ENCODE measurements around the gene CACNA1S.

Gene CACNA1S

DNA sequence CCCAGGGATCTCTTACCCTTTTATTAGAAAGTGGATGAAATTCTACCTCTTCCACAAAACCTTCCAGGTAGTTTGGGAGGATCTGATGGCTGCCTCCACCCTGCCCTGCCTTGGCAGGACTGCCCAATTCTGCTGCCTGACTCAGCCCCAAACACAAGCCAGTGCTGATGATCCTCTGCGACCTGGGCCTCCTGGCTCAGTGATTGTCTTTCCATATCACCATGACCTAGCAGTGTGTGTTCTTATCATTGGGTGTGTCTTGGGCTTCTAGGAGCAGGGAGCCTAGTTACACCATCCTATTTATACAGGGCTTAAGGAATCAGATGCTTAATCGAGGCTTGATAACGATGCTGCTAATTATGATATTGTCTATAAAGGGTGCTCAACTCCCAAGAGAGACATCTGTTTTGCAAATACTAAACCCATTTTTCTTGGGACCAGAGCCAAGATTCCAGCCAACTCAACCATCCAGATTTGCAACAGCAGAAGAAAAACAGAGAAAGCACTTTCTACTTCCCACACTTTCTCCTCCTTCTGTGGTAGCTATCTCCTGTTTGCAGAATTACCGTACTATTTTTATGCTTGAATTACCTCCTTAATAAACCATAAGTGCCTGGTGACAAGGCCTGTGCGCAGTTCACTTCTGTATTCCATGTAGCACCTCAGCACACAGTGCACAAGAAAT, 52.2 kb downstream of the CACNA1S start:
- no peak for DNase-seq

DNA sequence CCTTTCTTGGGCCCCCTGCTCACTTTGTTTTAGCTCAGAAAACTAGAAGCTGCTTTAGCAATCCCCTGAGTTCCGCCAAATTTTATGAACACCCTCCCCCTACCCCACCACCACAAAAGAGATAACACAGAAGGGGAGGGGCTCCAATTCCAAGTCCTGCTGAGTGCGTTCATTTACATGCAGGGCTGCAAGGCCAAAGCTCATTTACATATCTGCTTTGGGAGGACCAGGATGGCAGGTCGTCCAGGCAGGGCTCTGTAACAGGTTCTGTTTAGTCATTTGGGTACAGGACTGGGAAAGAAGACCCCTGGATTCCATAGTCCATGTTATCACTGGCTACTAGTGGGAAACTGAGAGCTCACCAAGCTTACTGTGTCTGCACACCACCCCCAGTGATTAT, 52.8 kb downstream of the CACNA1S start:
- DNase-seq = no peak

DNA sequence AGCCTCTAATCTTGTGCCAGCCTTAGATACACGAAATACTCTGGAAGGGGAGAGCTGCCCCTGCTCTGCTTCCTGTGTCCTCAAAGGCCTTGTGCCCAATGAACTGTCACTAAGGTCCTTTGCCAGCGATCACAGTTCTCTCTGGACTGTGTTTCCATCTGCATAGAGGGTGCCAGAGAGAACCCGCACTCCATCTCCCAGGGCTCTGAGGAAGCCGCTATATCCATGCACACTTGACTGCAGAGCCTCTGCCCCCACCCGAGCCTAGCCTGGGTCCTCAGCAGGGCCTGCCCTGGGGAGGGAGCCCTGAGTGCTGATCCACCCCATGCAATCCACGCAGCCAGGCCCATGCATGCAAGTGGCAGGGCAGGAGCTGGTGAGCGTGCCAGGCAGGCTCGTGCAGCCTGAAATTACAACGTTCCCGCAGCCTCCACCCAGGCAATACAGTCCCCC, 58.1 kb downstream of the CACNA1S start:
- DNase-seq = no peak

DNA sequence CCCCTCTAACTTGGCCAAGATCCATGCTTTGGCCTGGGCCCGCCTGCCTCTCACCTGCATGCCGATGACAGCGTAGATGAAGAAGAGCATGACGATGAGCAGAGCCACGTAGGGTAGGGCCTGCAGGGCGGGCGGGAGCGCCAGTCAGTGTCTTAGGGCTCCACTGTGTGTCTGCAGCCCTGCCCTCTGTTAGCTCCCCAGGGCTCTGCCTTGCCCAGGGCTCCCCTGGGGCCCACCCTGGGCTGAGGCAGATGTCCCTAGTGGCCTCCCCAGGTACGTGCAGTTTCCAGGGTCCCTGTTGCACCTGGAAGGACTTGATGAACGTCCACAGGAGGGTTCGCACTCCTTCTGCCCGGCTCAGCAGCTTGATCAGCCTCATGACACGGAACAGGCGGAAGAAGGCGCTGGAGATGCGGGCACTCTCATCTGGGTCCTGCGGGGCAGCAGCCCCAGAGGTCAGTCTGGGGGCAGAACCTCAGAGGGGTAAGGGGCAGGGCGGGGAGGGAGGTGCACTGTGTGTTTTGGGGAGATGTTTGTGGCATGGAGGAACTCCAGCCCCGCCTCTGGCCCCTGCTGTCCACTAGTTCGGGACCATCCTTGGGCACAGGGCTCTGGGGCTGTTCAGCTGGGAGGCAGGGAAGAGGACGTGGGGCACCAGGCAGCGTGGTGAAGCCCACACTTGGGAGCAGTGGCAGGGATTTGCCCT, 58.9 kb downstream of the CACNA1S start:
- DNase-seq = no peak

DNA sequence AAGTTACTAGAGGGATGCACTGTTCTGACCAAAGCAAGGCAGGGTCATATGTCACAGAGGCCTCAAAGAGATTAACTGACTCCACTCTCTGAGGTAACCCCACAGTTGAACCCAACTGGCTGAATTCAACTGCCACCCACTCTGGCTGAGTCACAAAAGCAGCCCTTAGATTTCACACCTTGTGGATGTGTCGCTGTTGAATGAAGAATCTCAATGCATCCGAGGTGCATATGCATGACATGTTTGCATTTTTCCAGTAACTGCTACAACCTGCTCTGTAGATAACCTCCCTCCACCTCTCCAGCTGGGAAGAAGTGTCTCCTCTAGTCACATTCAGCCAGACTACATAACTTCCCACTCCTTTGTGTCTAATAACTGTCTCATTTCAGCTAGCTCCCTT, 60.8 kb downstream of the CACNA1S start:
- no peak for DNase-seq

DNA sequence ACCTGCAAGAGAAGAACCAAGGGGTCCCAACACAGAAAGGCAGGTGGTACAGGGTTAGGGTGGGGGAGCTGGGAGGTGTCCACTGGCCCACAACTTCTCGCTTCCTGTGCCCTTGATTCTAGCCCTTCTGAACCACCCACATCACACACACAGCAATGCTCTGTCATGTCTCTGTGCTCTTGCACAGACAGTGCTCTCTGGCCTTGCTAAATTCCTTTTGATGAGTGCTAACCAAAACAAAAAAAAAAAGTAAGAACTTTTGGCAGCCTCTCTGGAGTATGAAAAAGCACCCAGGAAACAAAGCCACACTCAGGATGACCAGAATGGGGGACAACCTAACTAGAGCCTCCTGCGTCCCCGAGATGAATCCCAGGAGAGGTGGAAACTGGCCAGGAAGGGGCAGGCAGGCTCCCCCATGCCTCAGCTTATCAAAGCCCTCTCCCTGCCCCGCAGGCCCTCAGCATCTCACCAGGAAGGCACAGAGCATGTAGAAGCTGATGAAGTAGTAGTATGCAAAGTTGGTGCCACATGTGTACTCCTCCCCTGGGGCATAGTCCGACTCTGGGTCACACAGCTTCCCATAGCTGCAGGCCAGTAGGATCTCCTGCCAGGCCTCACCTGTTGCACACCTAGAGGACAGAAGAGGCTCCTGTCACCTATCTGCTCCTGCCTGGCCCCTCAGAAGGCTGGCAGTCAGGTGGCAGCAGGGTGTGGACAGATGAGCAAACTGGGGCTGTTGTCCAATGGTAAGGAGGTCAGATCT, 61.5 kb downstream of the CACNA1S start:
- no peak for DNase-seq

DNA sequence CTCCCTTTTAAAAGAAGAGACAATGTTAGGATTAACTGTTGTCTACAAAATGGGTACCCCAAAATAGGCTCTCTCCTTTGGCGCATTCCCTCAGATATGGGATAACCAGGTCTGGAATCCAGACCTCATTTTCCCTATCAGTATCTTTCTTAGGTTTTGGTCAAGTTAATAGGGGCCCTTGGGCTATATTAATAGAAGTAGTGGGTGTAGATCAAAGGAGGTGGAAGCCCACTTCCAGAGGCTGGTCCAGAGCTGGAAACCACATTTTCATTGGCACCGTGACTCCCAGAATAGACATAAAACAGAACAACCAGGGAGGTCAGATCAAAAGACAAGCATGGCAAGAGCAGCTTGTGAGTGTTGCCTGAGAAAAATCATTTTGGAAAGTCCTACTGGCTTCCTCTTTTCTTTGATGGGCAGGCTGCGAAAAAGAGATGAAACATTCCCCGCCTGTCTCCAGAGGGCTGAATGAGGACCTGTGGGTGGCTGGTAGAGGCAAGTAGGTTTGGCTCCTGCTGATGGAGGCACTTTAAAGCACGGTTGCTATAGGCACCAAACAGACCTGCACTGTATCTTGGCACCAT, 62.9 kb downstream of the CACNA1S start:
- no peak for DNase-seq

DNA sequence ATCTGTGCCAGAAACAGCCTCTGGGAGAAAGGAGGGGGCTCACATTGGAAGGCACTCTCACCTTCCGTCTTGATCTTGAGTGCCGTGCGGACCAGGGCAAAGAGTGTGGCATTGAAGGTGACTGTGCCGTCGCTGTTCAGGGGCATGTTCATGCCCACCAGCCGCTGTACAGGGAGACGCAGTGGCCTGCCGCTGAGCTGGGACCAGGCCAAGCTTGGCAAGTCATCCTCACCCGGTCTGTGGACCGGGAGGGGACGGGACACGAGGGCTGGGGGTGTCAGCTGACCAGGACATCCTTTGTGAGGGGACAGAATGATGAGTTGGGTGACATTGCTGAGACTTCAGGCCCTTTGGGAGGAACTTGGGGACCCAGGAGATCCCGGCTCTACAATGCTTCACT, 63.7 kb downstream of the CACNA1S start:
- no peak for DNase-seq

DNA sequence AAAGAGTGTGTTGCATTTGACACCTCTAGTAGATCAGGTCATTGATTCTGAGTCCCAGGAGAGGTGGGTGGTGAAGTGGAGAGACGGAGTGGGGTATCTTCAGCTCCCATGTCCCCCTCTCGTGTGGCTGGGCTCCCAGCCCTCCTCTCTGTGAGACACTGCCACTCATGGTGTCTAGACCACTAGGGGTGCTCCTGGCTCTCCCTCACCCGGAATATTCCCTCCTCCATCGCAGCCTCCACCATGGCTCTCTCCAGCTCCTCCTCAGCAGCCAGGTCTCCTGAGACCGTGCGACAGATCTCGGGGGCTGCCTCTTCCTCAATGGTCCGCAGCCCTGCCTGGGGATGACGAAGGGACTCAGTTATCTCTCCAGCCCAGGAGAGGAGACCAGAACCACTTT, 68.1 kb downstream of the CACNA1S start:
- no peak for DNase-seq

DNA sequence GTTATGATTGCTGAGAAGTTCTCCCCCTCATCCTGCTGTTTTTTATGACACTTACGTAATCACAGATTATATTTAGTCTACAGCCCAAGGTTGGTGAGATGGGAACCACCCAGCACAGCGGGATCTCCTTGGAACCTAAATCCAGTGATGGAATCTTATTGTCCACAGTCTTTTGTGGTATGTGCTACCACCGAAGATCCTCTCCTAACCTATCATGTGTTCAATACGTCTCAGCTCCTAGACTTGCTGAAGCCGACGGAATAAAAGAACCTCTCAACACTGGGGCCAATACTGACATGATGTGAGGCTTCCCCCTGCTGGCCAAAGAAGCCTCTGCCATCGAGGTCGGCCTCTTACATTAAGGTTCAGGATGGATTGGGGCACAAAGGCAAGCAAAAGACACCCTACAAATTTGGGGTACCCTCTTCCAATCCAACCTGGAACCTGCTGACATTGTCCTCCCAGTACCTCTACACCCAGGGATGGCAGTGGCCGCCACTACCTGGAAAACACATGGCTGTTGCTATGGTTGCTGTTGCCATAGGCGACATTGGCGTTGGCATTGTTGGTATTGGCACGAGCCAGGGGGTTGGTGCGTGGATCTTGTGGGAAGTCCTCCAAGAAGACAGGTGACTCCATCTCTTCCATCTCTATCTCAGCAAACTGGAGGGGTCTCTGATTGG, 69.3 kb downstream of the CACNA1S start:
- peak; percentile 74 for DNase-seq

DNA sequence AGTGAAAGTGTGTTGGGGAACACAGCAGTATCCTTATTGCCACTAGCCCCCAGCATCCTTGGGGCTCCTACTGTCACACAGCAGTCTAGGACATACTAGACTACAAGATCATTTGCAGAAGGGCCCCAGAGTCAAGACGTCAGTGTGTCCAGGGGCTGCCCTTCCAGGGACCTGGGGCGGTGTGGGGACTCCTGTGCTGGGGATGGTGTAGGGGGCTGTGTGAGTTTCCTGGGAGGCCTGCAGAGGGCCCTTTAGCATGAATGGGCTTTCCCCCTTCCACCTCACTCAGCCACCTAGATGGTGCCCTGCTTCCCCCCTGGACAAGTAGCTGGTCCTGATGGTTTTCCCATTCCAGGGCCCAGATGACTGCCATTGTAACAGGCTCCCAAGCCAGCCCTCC, 71.2 kb downstream of the CACNA1S start:
- no peak for DNase-seq

DNA sequence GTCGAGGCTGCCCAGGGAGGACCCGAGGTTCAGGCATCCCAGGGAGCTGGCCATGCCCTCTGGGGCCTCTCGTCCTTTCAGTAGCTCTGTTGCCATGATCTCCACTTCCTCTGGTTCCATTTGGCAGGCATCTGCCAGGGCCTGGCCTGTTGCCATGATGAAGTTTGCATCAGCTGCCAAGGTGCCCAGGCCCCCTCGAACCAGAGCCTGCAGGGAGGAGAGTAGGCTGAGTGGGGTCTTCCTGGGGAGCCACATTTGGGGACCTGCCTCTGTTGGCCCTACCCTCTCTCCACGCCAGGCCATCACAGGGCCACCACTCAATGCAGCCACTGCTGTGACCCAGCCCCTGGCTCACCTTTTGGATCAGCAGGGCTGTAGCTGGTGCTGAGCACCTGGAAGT, 72.3 kb downstream of the CACNA1S start:
- no peak for DNase-seq

DNA sequence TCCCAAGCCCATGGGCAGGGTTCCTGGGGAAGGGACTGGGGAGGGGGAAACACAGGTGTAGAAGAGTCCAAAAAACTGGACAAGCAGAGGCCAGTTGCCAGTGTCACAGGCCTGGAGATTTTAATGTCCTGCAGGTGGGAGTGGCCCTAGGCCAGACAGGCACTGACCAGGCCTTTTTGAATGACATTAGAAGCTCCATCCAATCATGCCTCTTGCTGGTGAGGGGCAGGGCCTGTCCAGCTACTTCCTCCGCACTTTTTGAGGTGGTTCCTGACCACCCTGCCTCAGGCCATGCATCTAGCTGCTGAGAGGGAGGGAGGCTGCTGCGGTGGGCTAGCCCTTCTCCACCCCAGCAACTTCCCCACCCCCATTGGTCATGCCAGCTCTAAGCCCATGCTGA, 72.8 kb downstream of the CACNA1S start:
- no peak for DNase-seq

DNA sequence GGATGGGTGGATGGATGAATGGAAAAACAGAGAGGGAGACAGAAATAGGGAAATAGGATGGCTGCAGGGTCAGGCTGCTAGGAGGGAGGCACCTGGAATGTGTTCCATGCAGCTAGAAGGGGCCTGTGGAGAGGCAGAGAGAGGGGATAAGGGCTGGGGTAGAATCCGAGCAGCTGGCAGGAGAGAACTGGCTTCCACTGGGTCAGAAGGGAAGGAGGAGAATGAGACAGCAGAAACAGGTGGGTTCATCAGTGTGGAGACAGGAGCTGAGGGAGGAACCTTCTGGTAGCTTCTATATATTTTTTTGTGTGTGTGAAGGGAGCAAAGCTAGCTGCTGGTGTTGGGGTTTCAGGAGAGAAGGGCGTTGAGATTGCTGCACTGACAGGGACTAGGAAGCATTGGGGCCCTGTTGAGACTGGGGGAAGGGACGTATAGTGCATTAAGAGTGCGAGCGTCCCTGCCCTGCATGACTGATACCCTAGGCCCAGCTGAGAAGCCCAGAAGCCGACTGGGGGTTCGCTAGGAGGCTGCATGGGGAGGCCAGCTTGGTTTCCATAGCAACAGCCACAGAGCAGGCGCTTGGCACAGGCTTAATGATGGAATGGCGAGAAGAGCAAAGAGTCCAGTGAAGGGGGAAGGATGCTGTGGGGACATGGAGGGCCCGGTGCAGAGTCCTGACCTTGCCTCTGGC, 73.9 kb downstream of the CACNA1S start:
- no peak for DNase-seq

DNA sequence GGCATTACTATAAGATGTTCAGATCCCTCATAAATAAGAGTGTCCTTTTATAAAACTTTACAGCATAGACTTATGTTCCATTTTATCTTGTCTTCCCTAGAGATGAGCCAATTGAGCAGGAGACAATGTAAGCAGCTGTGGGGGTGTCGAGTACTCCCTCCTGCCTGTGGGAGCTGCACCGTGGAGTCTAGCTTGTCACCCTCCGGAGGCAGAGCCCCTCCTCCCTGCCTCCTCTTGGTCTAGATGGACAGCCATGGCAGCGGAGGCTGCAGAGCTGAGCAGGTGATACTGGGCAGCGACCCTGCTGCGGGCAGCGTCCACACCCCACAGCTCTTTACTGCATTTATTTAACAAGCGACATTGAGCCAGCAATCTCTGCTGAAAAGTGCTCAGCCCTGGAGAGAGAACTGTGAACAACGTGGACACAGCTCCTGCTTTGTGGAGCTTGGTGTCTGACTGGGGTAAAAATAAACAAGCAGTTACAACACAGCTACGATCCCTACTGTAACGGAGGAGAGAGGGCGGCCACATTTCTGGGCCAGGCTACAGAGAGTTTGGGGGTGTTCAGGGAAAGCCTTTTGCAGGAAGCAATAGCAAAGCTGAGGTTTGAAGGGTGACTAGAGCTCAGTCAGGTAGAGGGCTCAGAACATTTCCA, 75.9 kb downstream of the CACNA1S start:
- no peak for DNase-seq

DNA sequence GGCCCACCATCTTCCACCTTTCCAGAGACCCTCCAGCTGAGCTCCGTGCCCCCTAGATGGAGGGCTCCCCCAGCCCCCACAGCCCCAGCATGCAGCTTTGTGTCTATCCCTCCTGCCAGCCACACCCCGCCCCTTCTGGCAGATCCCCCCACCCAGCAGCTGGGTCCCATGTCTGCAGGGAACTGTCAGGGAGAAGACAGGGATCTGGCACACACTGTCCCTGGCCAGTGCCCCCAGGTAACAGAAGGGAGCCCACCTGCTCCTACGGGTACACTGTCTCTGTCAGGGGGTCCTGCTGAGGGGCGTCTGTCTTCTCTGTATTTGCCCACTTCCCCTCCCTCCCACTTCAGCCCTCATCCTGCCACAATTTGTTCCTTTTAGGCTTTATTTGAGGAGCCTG, 77.6 kb downstream of the CACNA1S start:
- no peak for DNase-seq

DNA sequence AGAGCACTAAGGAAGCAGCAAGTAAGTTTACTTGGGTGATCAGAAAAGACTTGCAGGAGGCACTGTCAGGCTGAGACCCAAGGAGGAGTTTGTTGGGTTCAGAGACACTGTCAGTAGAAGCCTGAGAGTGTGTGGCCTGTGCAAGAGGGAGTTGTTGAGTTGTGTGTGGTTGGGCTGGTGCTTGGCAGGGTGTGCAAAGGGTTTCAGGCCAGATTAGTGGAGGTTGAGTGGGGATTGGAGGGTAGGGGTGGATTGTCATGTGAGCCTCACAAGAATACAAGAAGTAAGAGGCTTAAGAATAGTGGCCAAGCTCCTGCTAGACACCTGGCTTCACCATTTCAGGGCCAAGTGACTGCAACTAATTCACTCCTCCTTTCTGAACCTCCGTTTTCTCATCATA, 79.8 kb downstream of the CACNA1S start:
- DNase-seq = no peak

DNA sequence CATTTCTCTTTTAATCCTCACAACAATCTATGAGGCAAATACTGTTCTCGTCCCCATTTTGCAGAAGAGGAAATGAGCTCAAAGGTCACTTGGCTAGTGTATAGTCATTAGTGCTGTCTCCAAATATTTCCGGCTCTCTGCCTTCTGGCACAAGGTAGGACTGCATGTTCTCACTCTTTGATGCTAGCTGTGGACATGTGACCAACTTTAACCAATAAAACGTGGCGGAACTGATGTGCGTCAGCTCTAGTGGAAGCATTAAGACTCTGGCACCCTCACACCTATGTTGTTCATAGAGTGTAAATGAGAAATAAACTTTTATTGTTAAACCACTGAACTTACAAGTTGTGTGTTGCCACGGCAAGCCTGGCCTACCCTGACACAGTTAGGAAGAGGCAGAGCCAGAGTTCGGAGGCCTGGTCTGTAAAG, 83.8 kb downstream of the CACNA1S start:
- no peak for DNase-seq

DNA sequence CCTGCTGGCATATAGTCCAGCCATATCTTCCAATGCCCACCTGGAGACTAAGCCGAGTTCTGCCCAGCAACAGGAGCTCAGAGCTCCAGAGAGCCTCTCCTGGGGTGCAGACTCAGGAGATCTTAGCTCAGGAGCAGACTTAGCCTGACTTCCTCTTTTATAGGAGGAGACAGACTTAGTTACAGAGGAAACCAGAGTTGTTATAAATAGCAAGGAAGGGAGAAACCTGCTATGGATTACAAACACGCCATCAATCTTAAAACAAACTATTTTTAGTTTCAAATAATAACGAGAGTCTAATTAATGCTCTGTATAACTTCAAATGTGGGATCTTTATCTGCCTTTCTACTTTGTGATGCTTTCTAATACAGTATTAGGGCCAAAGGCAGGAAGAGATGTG, 85.4 kb downstream of the CACNA1S start:
- DNase-seq = no peak

DNA sequence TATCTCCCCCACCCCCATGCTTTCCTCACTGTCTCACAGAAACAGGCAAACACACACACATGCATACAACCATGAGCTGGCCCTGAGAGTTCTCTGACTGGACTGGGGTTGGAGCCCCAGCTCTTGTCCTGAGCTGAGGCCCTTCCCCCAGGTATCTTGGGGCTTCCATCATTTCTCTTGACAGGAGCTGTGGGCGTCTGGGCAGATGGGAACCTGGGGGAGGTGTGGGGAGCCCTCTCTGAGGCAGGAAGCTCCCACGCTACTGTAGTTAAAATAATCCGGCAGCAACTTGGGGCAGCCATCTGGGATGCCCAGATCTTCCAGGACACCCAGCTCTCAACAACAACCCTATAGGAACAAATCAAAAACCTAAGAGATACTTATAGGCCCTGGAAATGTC, 86.0 kb downstream of the CACNA1S start:
- DNase-seq = no peak

DNA sequence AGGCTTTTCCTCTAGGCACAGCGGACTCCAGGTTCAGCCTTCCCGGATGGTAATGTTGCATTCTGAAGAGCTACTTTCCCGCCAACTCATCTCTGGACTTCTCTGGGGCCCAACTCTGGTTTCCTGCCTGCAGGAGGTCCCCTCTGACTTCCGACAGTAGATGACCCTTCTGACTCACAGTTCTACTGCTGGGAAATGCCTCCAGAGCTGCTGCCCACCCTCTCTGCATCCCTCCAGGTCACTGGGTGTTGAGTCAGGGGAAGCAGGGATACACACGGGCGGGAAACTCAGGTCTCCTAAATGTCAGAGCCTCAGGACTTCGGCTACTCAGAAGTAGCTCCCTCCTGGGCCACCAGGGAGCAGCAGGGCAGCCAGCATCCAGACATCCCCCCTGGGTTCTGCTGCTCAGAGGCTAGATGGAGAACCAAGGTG, 86.6 kb downstream of the CACNA1S start:
- DNase-seq = peak; percentile 50

DNA sequence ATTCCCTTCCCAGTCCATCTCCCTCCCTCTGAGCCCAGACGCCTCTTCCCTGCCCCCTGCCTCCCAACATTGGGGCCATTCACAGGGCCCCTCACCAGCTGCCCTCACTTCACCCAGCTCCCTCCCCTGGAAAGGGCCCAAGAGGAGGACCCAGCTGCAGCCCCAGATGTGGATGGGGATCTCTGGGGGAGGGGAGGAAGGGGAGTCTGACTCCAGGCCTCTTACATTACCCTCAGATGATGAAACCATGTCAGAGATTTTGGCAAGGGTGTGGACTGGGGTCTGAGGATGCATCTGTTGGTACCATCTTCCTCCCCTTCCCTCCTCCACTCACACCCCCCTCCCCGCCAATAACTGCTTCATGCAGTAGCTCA, 87.6 kb downstream of the CACNA1S start:
- no peak for DNase-seq
